GM19240 (cell line): ENCODE data around the gene PPP3CA.
"Not testable (repeated sequence)": the region's sequence is repeated elsewhere in the genome, so short reads cannot be mapped to it uniquely, and the experiment has no call there.

Experiments
- DNase-seq: peaks from one replicate; pipeline ENCODE4 v3.0.0; 2011; ENCODE audit warnings: low spot score; ENCODE audit not compliant: insufficient read length

PPP3CA gene

GRCh38 chr4:101145021-101145420 is 202.3 kb downstream of the PPP3CA start:
- no peak for DNase-seq

DNA sequence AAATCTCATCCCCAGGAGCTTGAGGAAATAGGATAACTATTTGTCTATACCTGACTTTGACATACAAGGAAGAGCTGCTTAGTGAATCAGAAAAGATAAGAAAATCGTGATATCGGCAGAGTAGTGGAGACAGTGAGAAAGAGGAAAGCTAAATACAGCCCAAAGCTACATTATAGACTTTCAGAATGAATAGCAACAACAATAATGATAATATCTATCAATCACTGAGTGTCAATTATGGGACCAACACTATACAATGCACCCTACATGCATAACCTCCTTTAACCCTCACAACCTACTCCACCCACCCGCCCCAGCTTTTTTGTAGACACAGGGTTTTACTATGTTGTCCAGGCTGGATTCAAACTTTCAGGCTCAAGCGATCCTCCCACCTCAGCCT is 205.1 kb downstream of the PPP3CA start:
- DNase-seq: no peak

GRCh38 chr4:101141855-101142254 is 205.5 kb downstream of the PPP3CA start:
- DNase-seq: no peak

DNA sequence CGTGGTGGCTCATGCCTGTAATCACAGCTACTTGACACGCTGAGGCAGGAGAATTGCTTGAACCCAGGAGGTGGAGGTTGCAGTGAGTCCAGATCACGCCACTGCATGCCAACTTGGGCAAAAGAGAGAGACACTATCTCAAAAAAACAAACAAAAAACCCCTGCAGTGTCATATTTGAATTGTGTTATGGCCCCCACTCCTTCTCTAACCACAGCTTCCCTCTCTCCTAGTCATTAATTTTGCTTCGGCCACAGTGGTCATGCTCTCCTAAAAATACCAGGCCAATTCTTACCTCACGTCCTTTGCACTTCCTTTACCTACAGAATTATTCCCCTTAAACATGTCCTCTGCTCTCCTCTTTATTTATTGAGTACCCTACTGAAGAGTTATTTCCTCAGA is 206.1 kb downstream of the PPP3CA start:
- no peak for DNase-seq

DNA sequence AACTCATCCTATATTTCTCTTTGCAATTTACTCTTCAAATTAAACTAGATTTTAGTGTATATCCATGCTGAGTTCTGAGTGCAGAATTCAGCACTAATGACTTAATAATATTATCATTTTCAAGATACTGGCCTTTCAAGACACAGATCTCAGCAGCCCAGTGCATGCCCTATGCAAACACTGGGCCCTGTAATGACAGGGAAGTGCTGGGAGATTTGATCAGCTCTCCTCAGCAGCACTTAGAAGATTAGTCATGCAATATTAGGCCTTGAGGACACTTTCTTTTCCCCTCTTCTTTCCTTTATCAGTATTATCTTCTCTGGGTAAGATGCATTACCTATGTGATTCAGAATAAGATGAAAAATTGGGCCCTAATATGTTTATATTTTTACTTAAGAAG is 207.1 kb downstream of the PPP3CA start:
- DNase-seq: no peak

GRCh38 chr4:101136373-101137370 is 210.7 kb downstream of the PPP3CA start:
- DNase-seq: no peak

DNA sequence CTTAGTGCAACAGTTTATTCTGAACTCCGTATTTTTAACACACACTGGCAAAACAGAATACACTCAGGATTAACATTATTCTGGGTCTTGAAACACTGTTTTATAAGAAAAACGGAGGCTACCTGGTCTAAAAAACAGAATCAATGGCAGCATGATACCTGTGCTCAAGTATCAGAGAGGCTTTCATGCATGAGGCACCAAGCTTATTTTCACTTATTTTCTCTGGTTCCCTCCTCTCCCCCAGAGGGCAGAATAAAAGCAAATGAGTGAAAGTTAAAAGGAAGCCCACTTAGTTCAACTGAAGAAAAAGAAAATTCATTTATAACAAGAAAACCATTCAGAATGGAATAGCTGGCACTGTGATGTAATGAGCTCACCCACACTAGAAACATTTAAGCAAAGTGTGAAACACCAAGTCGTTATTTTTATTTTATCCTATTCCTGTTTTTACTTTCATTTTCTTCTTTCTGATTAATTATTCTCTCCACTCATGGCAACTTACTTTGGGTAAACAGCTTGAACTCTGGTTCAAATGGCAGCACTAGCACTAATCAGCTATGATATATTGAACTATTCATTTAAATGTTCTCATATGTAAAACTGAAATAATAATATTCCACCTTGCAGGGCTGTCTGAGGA is 211.8 kb downstream of the PPP3CA start:
- DNase-seq: no peak

DNA sequence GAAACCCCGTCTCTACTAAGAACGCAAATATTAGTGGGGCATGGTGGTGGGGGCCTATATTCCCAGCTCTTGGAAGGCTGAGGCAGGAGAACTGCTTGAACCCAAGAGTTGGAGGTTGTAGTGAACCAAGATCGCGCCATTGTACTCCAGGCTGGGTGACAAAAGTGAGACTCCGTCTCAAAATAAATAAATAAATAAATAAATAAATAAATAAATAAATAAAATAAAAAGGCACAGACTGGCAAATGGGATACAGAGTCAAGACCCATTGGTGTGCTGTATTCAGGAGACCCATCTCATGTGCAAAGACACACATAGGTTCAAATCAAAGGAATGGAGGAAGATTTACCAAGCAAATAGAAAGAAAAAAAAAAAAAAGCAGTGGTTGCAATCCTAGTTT is 216.3 kb downstream of the PPP3CA start:
- not testable (repeated sequence) for DNase-seq

DNA sequence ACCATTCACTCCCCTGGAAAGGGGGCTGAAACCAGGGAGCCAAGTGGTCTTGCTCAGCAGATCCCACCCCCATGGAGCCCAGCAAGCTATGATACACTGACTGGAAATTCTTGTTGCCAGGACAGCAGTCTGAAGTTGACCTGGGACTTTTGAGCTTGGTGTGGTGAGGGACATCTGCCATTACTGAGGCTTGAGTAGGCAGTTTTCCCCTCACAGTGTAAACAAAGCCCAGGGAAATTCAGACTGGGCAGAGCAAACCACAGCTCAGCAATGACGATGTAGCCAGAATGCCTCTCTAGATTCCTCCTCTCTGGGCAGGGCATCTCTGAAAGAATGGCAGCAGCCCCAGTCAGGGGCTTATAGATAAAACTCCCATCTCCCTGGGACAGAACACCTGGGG is 218.4 kb downstream of the PPP3CA start:
- DNase-seq: not testable (repeated sequence)

GRCh38 chr4:101128473-101128872 is 218.9 kb downstream of the PPP3CA start:
- DNase-seq: no peak

- no peak for DNase-seq
Observed at GRCh38 chr4:101127176-101127790, 220.0 kb downstream of the PPP3CA start.

GRCh38 chr4:101126059-101126458 is 221.3 kb downstream of the PPP3CA start:
- DNase-seq: no peak

DNA sequence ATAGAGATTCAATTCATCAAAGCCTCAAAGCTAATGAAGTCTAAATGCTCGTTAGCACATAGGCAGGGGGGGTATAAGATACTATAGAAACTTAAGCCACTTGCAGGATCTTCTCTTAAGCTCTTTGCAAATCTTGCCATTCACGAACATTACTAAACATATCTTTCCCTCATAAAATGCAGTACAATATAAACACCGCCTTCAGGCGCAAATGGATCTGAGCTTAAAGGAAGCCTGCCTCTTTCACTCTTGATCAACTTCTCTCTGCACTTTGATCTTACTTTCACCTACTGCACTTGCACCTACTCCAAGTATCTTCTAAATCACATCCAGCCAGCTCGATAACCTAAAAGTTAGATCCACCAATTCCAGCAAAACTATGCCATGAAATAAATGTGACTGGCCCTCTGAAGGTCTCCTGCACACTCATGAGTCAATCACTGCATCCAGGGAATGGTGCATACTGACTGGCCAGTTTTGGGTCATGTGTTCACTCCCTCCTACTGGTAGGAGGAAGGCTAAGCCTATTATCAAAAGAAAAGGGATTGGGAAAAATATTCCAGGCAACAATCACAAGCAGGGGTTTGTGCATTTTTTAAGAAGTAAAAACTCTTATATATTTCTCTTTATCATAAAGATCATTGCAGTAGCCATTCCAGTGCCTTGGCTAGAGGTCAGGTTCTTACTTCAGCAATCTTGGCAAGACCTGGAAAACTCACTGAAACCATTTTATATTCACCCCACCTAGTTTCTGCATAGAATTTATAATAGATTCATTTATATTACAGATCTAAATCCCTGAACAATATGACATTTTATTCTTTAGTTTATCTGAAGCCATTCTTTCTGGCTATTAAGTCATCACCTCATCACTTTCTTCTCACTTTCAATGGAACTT is 222.0 kb downstream of the PPP3CA start:
- no peak for DNase-seq

- DNase-seq: no peak
Observed at GRCh38 chr4:101123231-101123630, 224.1 kb downstream of the PPP3CA start.

GRCh38 chr4:101122019-101122418 is 225.3 kb downstream of the PPP3CA start:
- DNase-seq: no peak

GRCh38 chr4:101119141-101119540 is 228.2 kb downstream of the PPP3CA start:
- no peak for DNase-seq

DNA sequence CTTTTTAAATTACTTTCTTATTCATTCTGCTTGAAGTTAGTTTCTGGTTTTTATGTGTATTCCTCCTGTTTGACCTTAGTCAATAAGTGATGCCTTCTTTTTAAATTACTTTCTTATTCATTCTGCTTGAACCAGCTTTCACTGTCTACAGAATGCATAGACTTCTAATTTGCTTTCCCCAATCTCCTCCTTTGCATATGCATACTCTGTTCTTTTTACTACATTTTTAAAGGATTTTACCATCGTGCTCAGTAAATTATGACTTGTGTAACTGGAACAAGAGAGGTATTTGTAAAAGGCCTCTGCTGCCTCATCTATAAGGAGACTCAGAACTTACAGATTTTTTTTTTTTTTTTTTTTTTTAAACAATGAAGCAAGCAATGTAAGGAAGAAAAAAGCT is 228.7 kb downstream of the PPP3CA start:
- DNase-seq: no peak

GRCh38 chr4:101115887-101116286 is 231.4 kb downstream of the PPP3CA start:
- DNase-seq: no peak

DNA sequence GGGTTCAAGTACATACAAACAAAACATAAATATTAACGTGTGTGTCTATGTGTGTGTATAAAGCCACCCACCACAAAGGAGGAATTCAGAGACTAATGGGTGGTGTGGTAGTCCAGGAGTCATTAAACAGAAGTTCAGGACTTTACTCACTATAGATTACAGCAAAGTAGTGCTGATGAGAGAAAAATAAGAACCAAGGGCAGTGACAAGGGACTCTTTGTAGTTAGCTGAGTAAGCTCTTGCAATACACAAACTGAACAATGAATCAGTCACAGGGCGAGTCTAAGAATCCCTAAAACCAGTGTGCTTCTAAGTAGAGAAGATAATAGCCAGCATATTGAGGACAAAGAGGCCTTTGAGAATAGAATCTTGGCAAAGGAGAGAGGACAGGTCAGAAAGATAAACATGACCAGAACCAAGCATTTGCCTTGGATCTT is 232.4 kb downstream of the PPP3CA start:
- DNase-seq: no peak

GRCh38 chr4:101104312-101105052 is 242.8 kb downstream of the PPP3CA start:
- DNase-seq: no peak
